Nephron (organoid): ENCODE data around the gene KIAA0319L.
"Not testable (repeated sequence)": the region's sequence is repeated elsewhere in the genome, so short reads cannot be mapped to it uniquely, and the experiment has no call there.

Source experiments
- H3K27ac Mint-ChIP-seq, 3 experiments: 2 replicates each; pipeline ENCODE4 v1.8.0; 2020; ENCODE audit warnings: mixed read lengths in 3 of 3, mild to moderate bottlenecking in 2 of 3, moderate library complexity in 1 of 3
- H3K27me3 Mint-ChIP-seq: 2 replicates; pipeline ENCODE4 v1.8.0; 2021; ENCODE audit warnings: low read depth, mild to moderate bottlenecking, moderate library complexity, mixed read lengths
- H3K36me3 Mint-ChIP-seq: 2 replicates; pipeline ENCODE4 v1.8.0; 2020; ENCODE audit warnings: low read depth, mixed read lengths
- H3K4me1 Mint-ChIP-seq: 2 replicates; pipeline ENCODE4 v1.8.0; 2020; ENCODE audit warnings: mixed read lengths
- H3K4me3 Mint-ChIP-seq, 3 experiments: 2 replicates each; pipeline ENCODE4 v1.8.0; 2020; ENCODE audit warnings: mild to moderate bottlenecking in 3 of 3, mixed read lengths in 3 of 3, moderate library complexity in 2 of 3
- H3K9me3 Mint-ChIP-seq: 2 replicates; pipeline ENCODE4 v1.8.0; 2020; ENCODE audit warnings: mixed read lengths
- TF ChIP-seq, protein P1 (sequence below), 3 experiments: fragments of 200-600 bp; sonication (generic); IDR thresholded peaks; one replicate each; pipeline ENCODE4 v1.5.0; 2021; ENCODE audit warnings: antibody characterized with exemption in 3 of 3; ENCODE audit not compliant: unreplicated experiment in 3 of 3

Gene KIAA0319L

DNA sequence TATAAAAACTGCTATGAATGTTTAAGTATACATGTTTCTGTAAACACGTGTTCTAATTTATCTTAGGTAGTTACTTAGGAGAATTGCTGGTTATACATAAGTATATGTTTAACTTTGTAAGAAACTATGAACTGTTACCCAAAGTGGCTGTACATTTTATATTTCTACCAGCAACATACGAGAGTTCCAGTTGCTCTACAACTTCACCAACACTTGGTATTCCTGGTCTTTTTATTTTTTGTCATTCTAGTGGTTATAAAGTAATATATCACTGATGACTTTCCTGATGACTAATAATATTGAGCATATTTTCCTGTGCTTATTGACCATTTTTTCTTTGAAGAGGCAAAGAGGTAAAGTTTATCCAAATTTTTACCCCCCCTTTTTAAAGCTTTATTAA is 76.0 kb downstream of the KIAA0319L start:
- peaks cover 5% of the 10 kb centered on the region for H3K4me1 Mint-ChIP-seq
- peaks cover 45% of the 10 kb centered on the region for H3K36me3 Mint-ChIP-seq
- no peaks in the 10 kb centered on the region for H3K27me3 Mint-ChIP-seq
- no peak overlapping the region for H3K27ac Mint-ChIP-seq
- TF ChIP-seq, protein P1, sequence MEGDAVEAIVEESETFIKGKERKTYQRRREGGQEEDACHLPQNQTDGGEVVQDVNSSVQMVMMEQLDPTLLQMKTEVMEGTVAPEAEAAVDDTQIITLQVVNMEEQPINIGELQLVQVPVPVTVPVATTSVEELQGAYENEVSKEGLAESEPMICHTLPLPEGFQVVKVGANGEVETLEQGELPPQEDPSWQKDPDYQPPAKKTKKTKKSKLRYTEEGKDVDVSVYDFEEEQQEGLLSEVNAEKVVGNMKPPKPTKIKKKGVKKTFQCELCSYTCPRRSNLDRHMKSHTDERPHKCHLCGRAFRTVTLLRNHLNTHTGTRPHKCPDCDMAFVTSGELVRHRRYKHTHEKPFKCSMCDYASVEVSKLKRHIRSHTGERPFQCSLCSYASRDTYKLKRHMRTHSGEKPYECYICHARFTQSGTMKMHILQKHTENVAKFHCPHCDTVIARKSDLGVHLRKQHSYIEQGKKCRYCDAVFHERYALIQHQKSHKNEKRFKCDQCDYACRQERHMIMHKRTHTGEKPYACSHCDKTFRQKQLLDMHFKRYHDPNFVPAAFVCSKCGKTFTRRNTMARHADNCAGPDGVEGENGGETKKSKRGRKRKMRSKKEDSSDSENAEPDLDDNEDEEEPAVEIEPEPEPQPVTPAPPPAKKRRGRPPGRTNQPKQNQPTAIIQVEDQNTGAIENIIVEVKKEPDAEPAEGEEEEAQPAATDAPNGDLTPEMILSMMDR (IDR thresholded peaks at IDR 0.05; ENCODE audit: unreplicated experiment in 3 of 3): no peak
- H3K9me3 Mint-ChIP-seq: peaks cover 16% of the 10 kb centered on the region
- no peak overlapping the region for H3K4me3 Mint-ChIP-seq

DNA sequence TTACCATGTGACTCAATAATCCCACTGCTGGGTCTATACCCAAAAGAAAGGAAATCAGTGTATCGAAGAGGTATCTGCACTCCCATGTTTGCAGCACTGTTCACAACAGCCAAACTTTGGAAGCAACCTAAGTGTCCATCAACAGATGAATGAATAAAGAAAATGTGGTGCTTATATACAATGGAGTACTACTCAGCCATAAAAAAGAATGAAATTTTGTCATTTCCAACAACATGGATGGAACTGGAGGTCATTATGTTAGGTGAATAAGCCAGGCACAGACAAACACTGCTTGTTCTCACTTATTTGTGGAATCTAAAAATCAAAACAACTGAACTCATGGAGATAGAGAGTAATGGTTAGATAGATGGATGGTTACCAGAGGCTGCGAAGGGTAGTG is 79.3 kb downstream of the KIAA0319L start:
- Mint-ChIP-seq H3K27ac (no peak overlapping the region), H3K4me3 (no peak overlapping the region), H3K36me3 (peaks cover 54% of the 10 kb centered on the region), H3K4me1 (peaks cover 15% of the 10 kb centered on the region), H3K9me3 (peaks cover 5% of the 10 kb centered on the region), H3K27me3 (no peaks in the 10 kb centered on the region)
- TF ChIP-seq, protein P1 (IDR thresholded peaks at IDR 0.05; ENCODE audit: unreplicated experiment in 3 of 3): no peak

DNA sequence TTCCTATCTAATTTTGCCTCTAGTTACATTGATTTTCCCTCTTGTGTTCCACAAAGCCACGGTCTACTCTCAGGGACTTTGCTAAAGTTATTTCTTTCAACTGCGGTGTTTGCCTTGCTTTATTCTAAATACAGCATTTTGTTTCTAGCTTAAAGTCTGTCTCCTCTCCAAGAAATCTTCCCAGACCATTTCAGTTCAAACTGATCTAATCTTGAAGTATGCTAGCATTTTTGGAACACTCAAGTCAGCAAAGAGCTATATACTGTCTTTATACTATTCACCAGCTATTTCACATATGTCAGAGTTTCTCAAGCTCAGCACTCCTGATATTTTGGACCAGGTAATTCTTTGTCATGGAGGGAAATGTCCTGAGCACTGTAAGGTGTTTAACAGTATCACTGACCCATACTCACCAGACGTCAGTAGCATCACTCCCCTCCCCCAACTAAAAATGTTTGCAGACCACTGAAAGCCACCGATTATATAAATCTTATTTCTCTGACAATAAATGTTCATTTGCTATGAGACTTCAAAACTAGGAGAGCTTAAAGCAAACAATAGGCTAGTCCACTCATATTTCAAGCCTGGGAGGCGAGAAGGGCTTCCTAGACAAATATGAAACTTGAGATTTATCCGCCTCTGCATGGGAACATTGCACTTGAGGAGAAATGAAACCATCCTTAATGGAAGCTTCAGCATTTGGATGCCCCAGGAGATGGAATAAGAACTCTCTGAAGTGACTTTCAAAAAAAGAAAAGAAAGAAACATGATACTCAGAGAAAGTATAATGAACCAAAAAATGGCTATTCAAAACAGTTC is 81.1 kb downstream of the KIAA0319L start:
- Mint-ChIP-seq H3K27ac (peak overlapping the region; percentile 10 to 68 (median 18)), H3K9me3 (peaks cover 2% of the 10 kb centered on the region), H3K27me3 (no peaks in the 10 kb centered on the region), H3K36me3 (peaks cover 58% of the 10 kb centered on the region), H3K4me3 (no peak overlapping the region), H3K4me1 (peaks cover 15% of the 10 kb centered on the region)
- TF ChIP-seq, protein P1 (IDR thresholded peaks at IDR 0.05; ENCODE audit: unreplicated experiment in 3 of 3): no peak

DNA sequence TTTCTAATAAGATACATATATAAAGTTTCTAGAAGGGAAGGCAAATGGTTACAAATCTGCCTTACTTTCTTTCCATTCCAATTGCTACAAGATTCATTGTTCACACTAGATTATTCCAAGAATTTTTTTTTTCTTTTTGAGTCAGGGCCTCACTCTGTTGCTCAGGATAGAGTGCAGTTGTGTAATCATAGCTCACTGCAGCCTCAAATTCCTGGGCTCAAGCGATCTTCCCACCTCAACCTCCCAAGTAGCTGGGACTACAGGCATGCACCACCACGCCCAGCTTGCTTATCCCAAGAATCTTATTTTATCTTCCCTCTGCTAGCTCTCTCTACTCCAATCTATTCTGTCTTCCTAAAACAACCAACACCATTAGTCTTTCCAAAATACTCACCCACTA is 81.8 kb downstream of the KIAA0319L start:
- Mint-ChIP-seq H3K4me1 (peaks cover 15% of the 10 kb centered on the region), H3K27ac (peak overlapping the region in 2 of 3 experiments; percentile 10 to 68), H3K36me3 (peaks cover 63% of the 10 kb centered on the region), H3K4me3 (no peak overlapping the region), H3K27me3 (no peaks in the 10 kb centered on the region), H3K9me3 (peaks cover 2% of the 10 kb centered on the region)
- TF ChIP-seq, protein P1 (IDR thresholded peaks at IDR 0.05; ENCODE audit: unreplicated experiment in 3 of 3): no peak

DNA sequence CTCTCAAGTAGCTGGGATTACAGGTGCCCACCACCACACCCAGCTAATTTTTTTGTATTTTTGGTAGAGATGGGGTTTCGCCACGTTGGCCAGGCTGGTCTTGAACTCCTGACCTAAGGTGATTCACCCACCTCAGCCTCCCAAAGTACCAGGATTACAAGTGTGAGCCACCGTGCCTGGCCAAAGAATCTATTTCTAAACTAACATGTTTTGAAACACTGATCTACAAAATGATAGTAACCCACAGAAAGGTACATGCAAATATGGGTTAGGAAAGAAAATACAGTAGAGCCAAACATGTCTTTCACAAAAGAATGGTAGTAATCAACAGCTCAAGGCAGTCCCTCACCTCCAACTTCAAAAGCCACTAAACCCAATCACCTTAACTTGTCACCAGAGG is 84.0 kb downstream of the KIAA0319L start:
- H3K4me1 Mint-ChIP-seq: peaks cover 15% of the 10 kb centered on the region
- not testable (repeated sequence) for H3K4me3 Mint-ChIP-seq, H3K27me3 Mint-ChIP-seq, H3K9me3 Mint-ChIP-seq, H3K27ac Mint-ChIP-seq
- H3K36me3 Mint-ChIP-seq: peaks cover 67% of the 10 kb centered on the region

DNA sequence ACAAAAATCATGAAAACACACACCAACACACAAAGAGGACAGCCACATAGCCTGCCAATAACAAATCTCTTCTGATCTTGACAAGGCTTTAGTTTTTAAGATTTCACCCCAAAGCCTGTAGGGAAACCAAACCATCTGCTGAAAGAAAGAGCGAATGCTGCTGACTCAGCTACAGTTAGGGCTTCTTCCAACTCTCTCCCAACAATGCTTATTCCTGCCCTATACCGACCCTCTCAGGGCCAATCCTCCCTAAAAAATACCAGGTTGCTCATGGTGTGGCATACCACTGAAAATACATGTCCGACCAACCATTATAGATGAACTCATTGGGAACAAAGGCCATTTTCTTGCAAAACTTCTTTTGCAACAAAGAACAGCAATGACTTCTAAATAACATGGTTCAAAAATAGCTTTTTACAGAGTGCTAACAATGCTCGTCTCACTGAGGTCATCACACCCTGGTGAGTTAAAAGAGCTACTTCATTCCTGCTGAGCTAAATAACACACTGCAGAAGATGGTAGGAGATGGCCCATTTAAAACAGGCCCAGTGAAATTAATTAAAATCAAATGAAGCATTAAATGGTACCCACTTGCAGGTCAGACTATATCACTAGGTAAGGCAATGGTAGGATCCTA is 86.1 kb downstream of the KIAA0319L start:
- no peak overlapping the region for H3K4me3 Mint-ChIP-seq
- no peak overlapping the region for H3K27ac Mint-ChIP-seq
- peaks cover 8% of the 10 kb centered on the region for H3K4me1 Mint-ChIP-seq
- H3K9me3 Mint-ChIP-seq: peaks cover 1% of the 10 kb centered on the region
- peaks cover 63% of the 10 kb centered on the region for H3K36me3 Mint-ChIP-seq
- H3K27me3 Mint-ChIP-seq: no peaks in the 10 kb centered on the region
- TF ChIP-seq, protein P1 (IDR thresholded peaks at IDR 0.05; ENCODE audit: unreplicated experiment in 3 of 3): no peak
